ENCODE data around the gene UBAP2. TPM values are rescaled to one million over a fixed set of nuclear protein-coding genes. Genes with fewer than 3 reads are reported as not detected.

Gene UBAP2
- total and polyA plus RNA-seq, 2 donors (not counting 3 experiments of a cell fraction or from before 2014, with no cell fraction given) = 43.2 to 55.8 TPM

DNA sequence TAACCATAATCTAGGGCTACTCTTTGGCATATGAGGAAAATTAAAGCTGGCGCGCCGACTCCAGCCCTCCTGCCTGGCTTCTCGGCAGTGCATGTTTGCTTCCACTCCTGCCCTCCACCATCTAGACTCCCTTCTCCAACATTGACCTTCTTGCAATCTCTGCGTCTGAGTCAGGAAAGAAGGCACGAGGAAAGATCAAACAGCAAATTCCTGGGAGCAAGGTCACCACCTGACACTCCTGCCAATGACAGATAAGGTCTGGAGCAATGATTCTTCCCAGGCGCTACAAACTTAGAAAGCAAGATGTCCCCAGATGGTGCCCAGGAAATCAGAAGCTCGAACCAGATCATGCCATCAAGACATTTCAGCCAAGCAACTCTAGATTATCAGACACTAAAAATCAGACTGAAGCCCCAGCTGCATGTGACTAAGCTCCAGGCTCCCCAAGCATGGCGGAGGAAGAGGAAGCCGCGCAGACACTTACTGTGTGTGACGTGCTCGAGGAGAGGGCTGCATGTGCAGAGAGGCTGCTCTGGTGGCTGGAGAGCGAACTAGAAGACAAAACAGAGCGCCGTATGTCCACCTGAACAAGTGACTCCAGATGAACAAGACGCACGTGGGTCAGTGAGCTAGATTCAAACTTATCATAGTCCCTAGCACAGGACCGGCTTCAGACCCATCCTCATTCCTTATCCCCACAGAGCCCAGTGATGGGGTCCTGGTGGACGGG lies 116.4 kb downstream of the UBAP2 start:
- Histone ChIP-seq H3K79me2 (ENCODE audit: control insufficient read depth, insufficient read depth, low read length) (peaks cover 4% of the 10 kb centered on the region), H3K4me1 (ENCODE audit: control insufficient read depth, extremely low read depth, insufficient read depth, low read length) (no peaks in the 10 kb centered on the region)
- CTCF ChIA-PET = interaction anchor here (1.5 kb wide), 1 partner anchor 119 kb away, joined by 6 read pairs; no protein-coding TSS in a partner anchor

DNA sequence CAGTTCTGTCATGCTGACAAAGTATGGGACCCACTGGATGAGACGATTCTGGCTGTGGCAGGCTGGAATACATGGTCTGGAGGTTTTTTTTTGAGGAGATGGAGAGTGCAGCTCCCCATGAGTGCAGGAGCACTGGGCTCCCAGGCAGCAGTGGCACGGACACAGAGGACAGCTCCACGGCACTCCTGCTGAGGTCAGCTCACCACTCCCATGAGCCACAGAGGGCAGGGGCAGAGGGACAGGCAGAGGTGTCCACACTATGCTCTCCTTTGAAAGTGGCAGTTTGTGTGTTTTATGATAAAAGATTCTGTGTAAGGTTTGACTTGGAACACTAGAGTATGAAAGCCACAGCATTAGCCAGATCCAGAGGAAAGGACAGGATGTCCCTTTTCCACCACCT lies 117.4 kb downstream of the UBAP2 start:
- no peaks in the 10 kb centered on the region for H3K9me3 ChIP-seq (replicated peaks; ENCODE audit: control insufficient read depth, insufficient read depth, low read length)
- dilution Hi-C loops (cut with MboI; ENCODE audit: extremely low pct_ligation_motif_present, low sequenced_read_pairs) (no loop called here), intact Hi-C loops (cut with micrococcal nuclease) (no loop called here)
- no peaks in the 10 kb centered on the region for H4K20me1 ChIP-seq (replicated peaks; ENCODE audit: control insufficient read depth, extremely low read depth, insufficient read depth, low read length)
- no TSS peak for BruUV-seq (replicated peaks)
- ChIA-PET CTCF (no interaction called here), POLR2A (no interaction called here)
- no peak overlapping the region for H3K4me3 ChIP-seq (replicated peaks in 1 of 3; ENCODE audit: insufficient read depth in 1 of 3, low read depth in 1 of 3, low read length in 3 of 3)
- H3K36me3 ChIP-seq (ENCODE audit: control insufficient read depth in 2 of 2, extremely low read depth in 1 of 2, insufficient read depth in 2 of 2, low read length in 2 of 2) = peaks cover 24 to 64% of the 10 kb centered on the region in 2 experiments
- H3K27me3 ChIP-seq (ENCODE audit: control insufficient read depth in 2 of 2, insufficient read depth in 2 of 2, low read length in 2 of 2) = no peaks in the 10 kb centered on the region
- FAIRE-seq (no peak), DNase-seq (ENCODE audit: low read depth, low spot score) (no peak)
- no peak overlapping the region for H2AFZ ChIP-seq (ENCODE audit: low read depth, low read length)
- no peak overlapping the region for H3K27ac ChIP-seq (ENCODE audit: insufficient read depth, low read depth, low read length)
- H3K4me1 ChIP-seq (ENCODE audit: control insufficient read depth, extremely low read depth, insufficient read depth, low read length) = no peaks in the 10 kb centered on the region
- H3K9ac ChIP-seq (replicated peaks; ENCODE audit: extremely low read depth, insufficient read depth, low read length) = no peak overlapping the region
- no peak overlapping the region for H3K4me2 ChIP-seq (ENCODE audit: insufficient read depth, low read length)
- TF ChIP-seq POLR2A (IDR thresholded peaks at IDR 0.05; ENCODE audit: low read depth, low read length) = no peak
- no peak for TF ChIP-seq MYC (IDR thresholded peaks at IDR 0.05; ENCODE audit: low read depth, low read length)
- no peak for TF ChIP-seq EZH2 (IDR thresholded peaks at IDR 0.05; ENCODE audit: borderline replicate concordance, low read depth, low read length, severe bottlenecking)
- no peak for TF ChIP-seq MAX (IDR thresholded peaks at IDR 0.05; ENCODE audit: insufficient read depth, insufficient read length)
- TF ChIP-seq, protein P1, sequence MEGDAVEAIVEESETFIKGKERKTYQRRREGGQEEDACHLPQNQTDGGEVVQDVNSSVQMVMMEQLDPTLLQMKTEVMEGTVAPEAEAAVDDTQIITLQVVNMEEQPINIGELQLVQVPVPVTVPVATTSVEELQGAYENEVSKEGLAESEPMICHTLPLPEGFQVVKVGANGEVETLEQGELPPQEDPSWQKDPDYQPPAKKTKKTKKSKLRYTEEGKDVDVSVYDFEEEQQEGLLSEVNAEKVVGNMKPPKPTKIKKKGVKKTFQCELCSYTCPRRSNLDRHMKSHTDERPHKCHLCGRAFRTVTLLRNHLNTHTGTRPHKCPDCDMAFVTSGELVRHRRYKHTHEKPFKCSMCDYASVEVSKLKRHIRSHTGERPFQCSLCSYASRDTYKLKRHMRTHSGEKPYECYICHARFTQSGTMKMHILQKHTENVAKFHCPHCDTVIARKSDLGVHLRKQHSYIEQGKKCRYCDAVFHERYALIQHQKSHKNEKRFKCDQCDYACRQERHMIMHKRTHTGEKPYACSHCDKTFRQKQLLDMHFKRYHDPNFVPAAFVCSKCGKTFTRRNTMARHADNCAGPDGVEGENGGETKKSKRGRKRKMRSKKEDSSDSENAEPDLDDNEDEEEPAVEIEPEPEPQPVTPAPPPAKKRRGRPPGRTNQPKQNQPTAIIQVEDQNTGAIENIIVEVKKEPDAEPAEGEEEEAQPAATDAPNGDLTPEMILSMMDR (IDR thresholded peaks at IDR 0.05; ENCODE audit: extremely low read depth in 1 of 2, insufficient read depth in 1 of 2, low read depth in 1 of 2, low read length in 2 of 2) = no peak
- TF ChIP-seq JUN (IDR thresholded peaks at IDR 0.05; ENCODE audit: borderline replicate concordance, insufficient read depth, insufficient read length, low read depth) = no peak
- TF ChIP-seq POLR2AphosphoS5 (IDR thresholded peaks at IDR 0.05; ENCODE audit: insufficient read depth, low read depth, low read length) = no peak
- no peak for TF ChIP-seq FOS (IDR thresholded peaks at IDR 0.05; ENCODE audit: borderline replicate concordance, insufficient read depth, low read length)
- TF ChIP-seq GATA2 (IDR thresholded peaks at IDR 0.05; ENCODE audit: insufficient read depth, insufficient read length, low read depth, low read length) = no peak
- H3K9me1 ChIP-seq (replicated peaks; ENCODE audit: control insufficient read depth, extremely low read depth, insufficient read depth, low read length) = no peaks in the 10 kb centered on the region
- H3K79me2 ChIP-seq (ENCODE audit: control insufficient read depth, insufficient read depth, low read length) = peaks cover 2% of the 10 kb centered on the region

More for the DNA sequence above, 116.4 kb downstream of the UBAP2 start:
- dilution Hi-C loops (cut with MboI; ENCODE audit: extremely low pct_ligation_motif_present, low sequenced_read_pairs) = no loop called here
- FAIRE-seq = no peak
- DNase-seq (ENCODE audit: low read depth, low spot score) = no peak
- intact Hi-C loops (cut with micrococcal nuclease) = no loop called here
- Histone ChIP-seq H3K27ac (ENCODE audit: insufficient read depth, low read depth, low read length) (no peak overlapping the region), H3K27me3 (ENCODE audit: control insufficient read depth in 2 of 2, insufficient read depth in 2 of 2, low read length in 2 of 2) (no peaks in the 10 kb centered on the region), H4K20me1 (replicated peaks; ENCODE audit: control insufficient read depth, extremely low read depth, insufficient read depth, low read length) (no peaks in the 10 kb centered on the region), H3K36me3 (ENCODE audit: control insufficient read depth in 2 of 2, extremely low read depth in 1 of 2, insufficient read depth in 2 of 2, low read length in 2 of 2) (peaks cover 25 to 56% of the 10 kb centered on the region in 2 experiments), H3K9me1 (replicated peaks; ENCODE audit: control insufficient read depth, extremely low read depth, insufficient read depth, low read length) (no peaks in the 10 kb centered on the region), H2AFZ (ENCODE audit: low read depth, low read length) (no peak overlapping the region), H3K9ac (replicated peaks; ENCODE audit: extremely low read depth, insufficient read depth, low read length) (no peak overlapping the region), H3K4me2 (ENCODE audit: insufficient read depth, low read length) (no peak overlapping the region), H3K4me3 (replicated peaks in 1 of 3; ENCODE audit: insufficient read depth in 1 of 3, low read depth in 1 of 3, low read length in 3 of 3) (no peak overlapping the region), H3K9me3 (replicated peaks; ENCODE audit: control insufficient read depth, insufficient read depth, low read length) (no peaks in the 10 kb centered on the region)
- TF ChIP-seq JUN (IDR thresholded peaks at IDR 0.05; ENCODE audit: borderline replicate concordance, insufficient read depth, insufficient read length, low read depth) = no peak
- BruUV-seq (replicated peaks) = no TSS peak
- POLR2A ChIA-PET = no interaction called here

All from endothelial cell of umbilical vein (primary cell).